Gastrocnemius medialis (tissue), 4 donors: Measurements from ENCODE around the gene CFAP161. TPM values are rescaled to one million over a fixed set of nuclear protein-coding genes. Genes with fewer than 3 reads are reported as not detected.

Experiments
- ATAC-seq, 2 donors: fragments of 150-250 bp; one replicate each; pipeline ENCODE4 v1.9.1; 2016
- DNase-seq, 2 donors: peaks; one replicate each; pipeline ENCODE4 v3.0.0-alpha.2; 2019
- H3K27ac ChIP-seq, 4 donors: fragments of 200-600 bp; sonication (generic); 1 replicate in 1 of 4; 2 replicates in 3 of 4; pipeline ENCODE4 v1.5.1; 2016 to 2018; ENCODE audit warnings: mild to moderate bottlenecking in 2 of 4, moderate library complexity in 1 of 4
- H3K27me3 ChIP-seq, 3 donors: fragments of 200-600 bp; sonication (generic) in 2 of 3; 1 replicate in 1 of 3; 2 replicates in 2 of 3; pipeline versions ENCODE4 v1.5.1 to v1.6.0; 2016 to 2019; ENCODE audit warnings: mild to moderate bottlenecking in 1 of 3, moderate library complexity in 1 of 3
- H3K36me3 ChIP-seq, 2 donors: fragments of 200-600 bp; sonication (generic) in 1 of 2; one replicate each; pipeline ENCODE4 v1.5.1; 2017 to 2018
- H3K4me1 ChIP-seq, 2 donors: fragments of 200-600 bp; sonication (generic) in 1 of 2; one replicate each; pipeline ENCODE4 v1.5.1; 2016 to 2017; ENCODE audit warnings: mild to moderate bottlenecking in 2 of 2
- H3K4me3 ChIP-seq, 4 donors: fragments of 200-600 bp; sonication (generic) in 3 of 4; 1 replicate in 1 of 4; 2 replicates in 3 of 4; pipeline ENCODE4 v1.5.1; 2016 to 2019; ENCODE audit warnings: mild to moderate bottlenecking in 2 of 4
- H3K9me3 ChIP-seq, 3 donors: fragments of 200-600 bp; sonication (generic) in 2 of 3; 1 replicate in 1 of 3; 2 replicates in 2 of 3; pipeline ENCODE4 v1.5.1; 2016 to 2019
- POLR2A ChIP-seq, 2 donors: fragments of 450-650 bp; IDR thresholded peaks; one replicate each; pipeline ENCODE4 v1.6.1; 2017; ENCODE audit warnings: antibody characterized with exemption in 2 of 2, mild to moderate bottlenecking in 2 of 2, moderate library complexity in 2 of 2
- in situ Hi-C, 4 donors: fragments of 200-750 bp; cut with MboI; loops; one replicate each; pipeline versions ENCODE4 v1.15.0 to v1.8.0; 2017; ENCODE audit warnings: low sequenced_read_pairs in 4 of 4
- intact Hi-C: fragments of 100-400 bp; cut with DNase I; formaldehyde crosslinking; loops from one replicate; pipeline ENCODE4 v1.15.1; 2023; ENCODE audit warnings: low total_unique reads
- total RNA-seq, 4 donors: library from RNA; depleted of rRNA; stranded (reverse); fragments of >200 nt; gene quantifications; one replicate each; pipeline versions ENCODE4 v1.1.0 to v1.2.3, GENCODE V29; 2016
- TF ChIP-seq, protein P1 (sequence below), 5 experiments: fragments of 450-650 bp in 3 of 5; fragments of 200-600 bp in 2 of 5; sonication (generic) in 2 of 5; IDR thresholded peaks in 4 of 5; conservative IDR thresholded peaks in 1 of 5; 1 replicate in 4 of 5; 2 replicates in 1 of 5; pipeline ENCODE4 v1.5.1; 2016 to 2019; ENCODE audit warnings: antibody characterized with exemption in 5 of 5, mild to moderate bottlenecking in 3 of 5, moderate library complexity in 3 of 5

Gene CFAP161
- total RNA-seq, 4 donors from 2014 or later: not detected

DNA sequence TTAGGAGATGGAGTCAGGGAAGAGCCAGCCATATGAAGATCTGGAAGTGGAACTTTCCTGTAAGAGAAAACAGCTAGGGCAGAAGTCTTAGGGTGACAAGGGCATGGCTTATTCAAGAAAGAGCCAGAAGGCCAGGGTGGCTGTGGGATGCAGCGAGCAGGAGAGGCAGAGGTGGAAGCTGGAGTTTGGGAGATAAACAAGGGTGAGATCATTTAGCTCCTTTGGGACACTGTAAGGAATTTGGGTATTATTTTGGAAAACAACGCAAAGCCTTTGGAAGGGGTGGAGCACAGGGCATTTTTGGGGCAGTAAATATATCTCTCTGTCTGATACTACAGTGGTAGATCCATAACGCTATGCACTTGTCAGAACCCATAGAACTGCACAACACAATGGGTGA is 57.6 kb downstream of the CFAP161 start:
- no peaks in the 10 kb centered on the region for H3K27me3 ChIP-seq
- ATAC-seq (no peak), DNase-seq (no peak)
- no peak overlapping the region for H3K4me3 ChIP-seq
- intact Hi-C loops (no loop called here), in situ Hi-C loops (no loop called here)
- H3K36me3 ChIP-seq: no peaks in the 10 kb centered on the region
- no peaks in the 10 kb centered on the region for H3K9me3 ChIP-seq
- H3K27ac ChIP-seq: peak overlapping the region in 3 of 4 donors; percentile 37 to 61 (median 56)
- TF ChIP-seq POLR2A (IDR thresholded peaks at IDR 0.05): no peak
- TF ChIP-seq, protein P1, sequence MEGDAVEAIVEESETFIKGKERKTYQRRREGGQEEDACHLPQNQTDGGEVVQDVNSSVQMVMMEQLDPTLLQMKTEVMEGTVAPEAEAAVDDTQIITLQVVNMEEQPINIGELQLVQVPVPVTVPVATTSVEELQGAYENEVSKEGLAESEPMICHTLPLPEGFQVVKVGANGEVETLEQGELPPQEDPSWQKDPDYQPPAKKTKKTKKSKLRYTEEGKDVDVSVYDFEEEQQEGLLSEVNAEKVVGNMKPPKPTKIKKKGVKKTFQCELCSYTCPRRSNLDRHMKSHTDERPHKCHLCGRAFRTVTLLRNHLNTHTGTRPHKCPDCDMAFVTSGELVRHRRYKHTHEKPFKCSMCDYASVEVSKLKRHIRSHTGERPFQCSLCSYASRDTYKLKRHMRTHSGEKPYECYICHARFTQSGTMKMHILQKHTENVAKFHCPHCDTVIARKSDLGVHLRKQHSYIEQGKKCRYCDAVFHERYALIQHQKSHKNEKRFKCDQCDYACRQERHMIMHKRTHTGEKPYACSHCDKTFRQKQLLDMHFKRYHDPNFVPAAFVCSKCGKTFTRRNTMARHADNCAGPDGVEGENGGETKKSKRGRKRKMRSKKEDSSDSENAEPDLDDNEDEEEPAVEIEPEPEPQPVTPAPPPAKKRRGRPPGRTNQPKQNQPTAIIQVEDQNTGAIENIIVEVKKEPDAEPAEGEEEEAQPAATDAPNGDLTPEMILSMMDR (IDR thresholded peaks at IDR 0.05 in 4 of 5, conservative IDR thresholded peaks at IDR 0.05 in 1 of 5): no peak
- peaks cover 0 to 7% of the 10 kb centered on the region in 2 donors for H3K4me1 ChIP-seq

DNA sequence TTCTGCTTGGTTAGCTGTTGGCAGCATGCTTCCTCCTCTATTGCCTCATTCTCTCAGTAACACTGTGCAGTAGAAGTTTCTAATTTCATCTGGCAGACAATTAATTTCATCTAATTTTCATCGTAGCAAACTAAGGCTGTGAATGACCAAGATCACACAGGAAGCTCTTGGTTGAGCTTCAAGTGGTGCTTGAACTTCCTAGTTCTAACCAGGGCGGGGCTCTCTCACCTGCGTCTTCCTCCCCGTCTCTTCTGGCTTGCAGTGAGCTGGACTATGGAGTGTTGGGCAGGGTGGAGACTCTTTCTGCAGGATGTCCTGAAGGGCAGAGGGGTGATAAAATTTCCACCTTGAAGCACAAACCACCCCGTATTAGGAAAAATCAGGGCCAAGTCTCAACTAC is 60.7 kb downstream of the CFAP161 start:
- ATAC-seq (no peak), DNase-seq (no peak)
- H3K4me3 ChIP-seq: no peak overlapping the region
- H3K27me3 ChIP-seq: no peaks in the 10 kb centered on the region
- H3K36me3 ChIP-seq: no peaks in the 10 kb centered on the region
- intact Hi-C loops: no loop called here
- peaks cover 0 to 7% of the 10 kb centered on the region in 2 donors for H3K4me1 ChIP-seq
- TF ChIP-seq, protein P1 (IDR thresholded peaks at IDR 0.05 in 4 of 5, conservative IDR thresholded peaks at IDR 0.05 in 1 of 5): no peak
- TF ChIP-seq POLR2A (IDR thresholded peaks at IDR 0.05): no peak
- in situ Hi-C loops: no loop called here
- no peaks in the 10 kb centered on the region for H3K9me3 ChIP-seq
- no peak overlapping the region for H3K27ac ChIP-seq

DNA sequence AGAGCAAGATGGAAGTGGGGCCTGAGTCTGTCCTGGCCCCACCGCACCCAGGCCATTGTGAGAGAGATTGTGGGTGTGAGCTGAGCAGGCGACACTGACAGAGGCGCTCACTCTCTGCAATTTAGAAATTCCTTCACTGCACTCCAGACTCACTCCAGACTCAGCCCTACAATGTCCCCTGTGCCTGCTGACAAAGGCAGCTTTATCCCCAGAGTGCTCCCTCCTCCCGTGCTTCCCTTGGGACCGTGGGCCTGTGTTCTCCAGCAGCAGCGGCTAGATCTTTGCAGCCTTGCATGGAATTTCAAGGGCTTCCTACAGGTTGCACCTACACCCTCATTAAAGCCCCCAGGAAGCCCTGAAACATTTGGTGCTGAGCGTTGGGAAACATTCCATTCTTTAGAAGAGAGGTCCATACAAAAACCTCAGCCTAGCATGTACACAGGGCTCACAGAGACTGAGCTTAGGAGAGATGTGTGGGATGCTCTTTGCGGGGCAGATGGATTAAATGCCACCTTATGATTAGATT is 61.3 kb downstream of the CFAP161 start:
- TF ChIP-seq, protein P1 (IDR thresholded peaks at IDR 0.05 in 4 of 5, conservative IDR thresholded peaks at IDR 0.05 in 1 of 5): no peak
- no peak for TF ChIP-seq POLR2A (IDR thresholded peaks at IDR 0.05)
- Histone ChIP-seq H3K36me3 (no peaks in the 10 kb centered on the region), H3K27ac (no peak overlapping the region), H3K4me1 (peaks cover 0 to 2% of the 10 kb centered on the region in 2 donors), H3K4me3 (no peak overlapping the region), H3K9me3 (no peaks in the 10 kb centered on the region), H3K27me3 (no peaks in the 10 kb centered on the region)
- intact Hi-C loops (no loop called here), in situ Hi-C loops (no loop called here)
- ATAC-seq (no peak), DNase-seq (no peak)

DNA sequence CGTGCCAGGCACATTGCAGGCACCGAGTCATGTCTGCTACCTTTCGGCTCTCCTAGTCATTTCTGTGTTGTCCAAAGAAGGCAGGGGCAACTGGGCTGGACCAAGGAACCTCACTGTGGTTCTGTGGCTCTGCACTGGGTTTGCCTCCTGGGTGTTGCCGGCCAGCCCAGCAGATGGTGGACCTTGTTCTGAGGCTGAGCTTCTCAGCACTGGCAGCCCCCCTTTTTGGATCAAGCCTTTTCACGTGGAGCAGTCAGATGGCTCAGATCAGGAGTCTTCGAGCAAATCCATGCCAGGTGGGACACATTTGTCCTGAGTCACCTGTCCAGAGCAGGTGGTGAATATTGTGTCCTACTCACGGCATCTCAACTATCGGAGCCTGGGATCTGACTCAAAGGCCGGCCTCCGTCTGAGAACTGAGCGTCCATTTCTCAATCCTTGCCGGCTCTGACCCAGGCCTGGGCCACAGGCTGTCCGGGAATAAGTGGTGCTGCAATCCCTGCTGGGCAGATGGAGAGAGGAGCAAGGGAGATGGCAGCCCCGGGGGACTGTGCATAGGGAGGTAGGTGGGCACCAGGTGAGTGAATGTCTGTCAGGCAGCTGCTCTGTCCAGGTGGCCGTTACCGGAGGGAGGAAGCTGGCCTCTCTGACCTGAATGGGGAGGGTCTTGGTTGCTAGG is 62.6 kb downstream of the CFAP161 start, which contains the start of gene IL16:
TSS of gene IL16 (plus strand) at position 304 of the 679 bp plus-strand sequence. CDS start 28,521 bp downstream, outside the sequence.
- in situ Hi-C loops (no loop called here), intact Hi-C loops (no loop called here)
- H3K27me3 ChIP-seq: no peaks in the 10 kb centered on the region
- no peak within 1 kb of the TSS for H3K4me3 ChIP-seq
- H3K36me3 ChIP-seq: no peaks in the 10 kb centered on the region
- no peak for ATAC-seq
- H3K4me1 ChIP-seq: no peaks in the 10 kb centered on the region
- DNase-seq: no peak
- no peaks in the 10 kb centered on the region for H3K9me3 ChIP-seq
- H3K27ac ChIP-seq: no peak within 1 kb of the TSS
- TF ChIP-seq, protein P1 (IDR thresholded peaks at IDR 0.05 in 4 of 5, conservative IDR thresholded peaks at IDR 0.05 in 1 of 5): no peak
- TF ChIP-seq POLR2A (IDR thresholded peaks at IDR 0.05): no peak
